ENCODE measurements around the gene EVC2. TPM values are rescaled to one million over a fixed set of nuclear protein-coding genes. Genes with fewer than 3 reads are reported as not detected.

EVC2 gene
- total and polyA plus RNA-seq, 2 of the 13 experiments (the other 11 are each of a cell fraction or from before 2014, with no cell fraction given): not detected

DNA sequence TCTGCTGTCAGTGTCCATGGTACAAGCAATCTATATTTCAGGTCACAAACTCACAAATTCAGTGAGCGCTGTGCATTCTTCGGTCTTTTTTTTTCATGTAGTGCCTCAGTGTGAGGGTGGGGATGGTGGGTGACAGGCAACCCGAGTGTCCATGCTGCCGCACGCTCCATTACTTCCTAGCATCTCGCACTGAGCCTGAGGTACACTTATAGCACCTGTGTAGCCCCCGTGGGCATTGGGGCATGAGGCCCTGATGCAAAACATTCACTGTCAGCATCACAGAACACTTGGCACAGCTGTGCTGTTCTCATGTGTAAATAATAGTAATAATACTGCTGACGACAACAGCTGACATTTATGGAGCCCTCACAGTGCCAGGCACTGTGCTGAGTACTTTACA lies 31.6 kb downstream of the EVC2 start:
- 54% methylated on average over 7 of the region's 8 CpGs for WGBS (ENCODE audit: low lambda C conversion rate)
- BruUV-seq (replicated peaks): no TSS peak
- Histone ChIP-seq H3K79me2 (ENCODE audit: insufficient read depth, low read length) (no peaks in the 10 kb centered on the region), H3K9me3 (ENCODE audit: low read length) (no peaks in the 10 kb centered on the region), H3K27ac (ENCODE audit: extremely low read length, insufficient read depth, low read length) (no peak overlapping the region), H3K36me3 (replicated peaks in 1 of 2; ENCODE audit: control insufficient read depth in 1 of 2, insufficient read depth in 2 of 2, low read length in 2 of 2) (no peaks in the 10 kb centered on the region), H3K4me2 (ENCODE audit: low read depth, low read length) (no peak overlapping the region), H3K4me1 (ENCODE audit: insufficient read depth, low read length) (no peaks in the 10 kb centered on the region), H2AFZ (ENCODE audit: low read length) (no peak overlapping the region), H4K20me1 (ENCODE audit: insufficient read depth, low read length) (no peaks in the 10 kb centered on the region), H3K9ac (ENCODE audit: insufficient read depth, low read depth, low read length) (no peak overlapping the region), H3K27me3 (ENCODE audit: control insufficient read depth in 1 of 2, insufficient read depth in 2 of 2, low read length in 2 of 2) (peaks cover 0 to 6% of the 10 kb centered on the region in 2 experiments; a peak in 2 of 5 replicates), H3K4me3 (replicated peaks in 1 of 3; ENCODE audit: insufficient read depth in 1 of 3, low read depth in 2 of 3, low read length in 3 of 3) (no peak overlapping the region)
- POLR2A ChIA-PET: no interaction called here
- TF ChIP-seq TCF7 (IDR thresholded peaks at IDR 0.05; ENCODE audit: low read depth): no peak
- TF ChIP-seq, protein P1, sequence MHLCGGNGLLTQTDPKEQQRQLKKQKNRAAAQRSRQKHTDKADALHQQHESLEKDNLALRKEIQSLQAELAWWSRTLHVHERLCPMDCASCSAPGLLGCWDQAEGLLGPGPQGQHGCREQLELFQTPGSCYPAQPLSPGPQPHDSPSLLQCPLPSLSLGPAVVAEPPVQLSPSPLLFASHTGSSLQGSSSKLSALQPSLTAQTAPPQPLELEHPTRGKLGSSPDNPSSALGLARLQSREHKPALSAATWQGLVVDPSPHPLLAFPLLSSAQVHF (CRISPR knock-in tag; IDR thresholded peaks at IDR 0.05): no peak
- TF ChIP-seq FOXK1 (CRISPR knock-in tag; IDR thresholded peaks at IDR 0.05; ENCODE audit: borderline replicate concordance, low read depth): no peak
- TF ChIP-seq THAP11 (CRISPR knock-in tag; IDR thresholded peaks at IDR 0.05): no peak
- ATAC-seq (no peak), DNase-seq (ENCODE audit: low spot score) (no peak), FAIRE-seq (no peak)
- in situ Hi-C loops (cut with HindIII; ENCODE audit: extremely low pct_ligation_motif_present, low pct_unique_long_range_greater_than_20kb): no loop called here
- CTCF ChIA-PET (ENCODE audit: low intra/inter-chr PET ratio, low total read pairs): no interaction called here
- intact Hi-C loops (cut with micrococcal nuclease; ENCODE audit: unreplicated experiment): no loop called here

DNA sequence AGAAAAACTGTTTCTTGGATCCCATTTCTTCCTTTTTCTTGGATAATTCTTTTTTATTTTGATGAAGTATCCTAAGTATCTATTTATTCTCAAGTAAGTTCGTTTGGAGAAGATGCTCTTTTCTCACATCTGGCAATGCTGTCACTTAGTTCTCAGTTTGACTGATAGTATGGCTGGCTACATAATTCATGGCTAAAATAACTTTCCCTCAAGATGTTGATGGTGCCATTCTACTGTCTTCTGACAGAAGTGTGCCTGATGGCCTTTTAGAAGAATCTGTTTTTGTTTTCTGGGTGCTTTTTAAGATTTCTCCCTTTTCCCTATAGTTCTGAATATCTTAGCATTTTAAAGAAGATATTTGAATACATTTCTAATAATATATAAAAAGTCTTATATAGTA lies 41.6 kb downstream of the EVC2 start:
- H3K79me2 ChIP-seq (ENCODE audit: insufficient read depth, low read length): no peaks in the 10 kb centered on the region
- no peak overlapping the region for H3K4me3 ChIP-seq (replicated peaks in 1 of 3; ENCODE audit: insufficient read depth in 1 of 3, low read depth in 2 of 3, low read length in 3 of 3)
- FAIRE-seq: no peak
- BruUV-seq (replicated peaks): no TSS peak
- ChIA-PET CTCF (ENCODE audit: low intra/inter-chr PET ratio, low total read pairs) (no interaction called here), POLR2A (no interaction called here)
- H3K4me1 ChIP-seq (ENCODE audit: insufficient read depth, low read length): no peaks in the 10 kb centered on the region
- ATAC-seq: no peak
- H2AFZ ChIP-seq (ENCODE audit: low read length): no peak overlapping the region
- H3K27ac ChIP-seq (ENCODE audit: extremely low read length, insufficient read depth, low read length): no peak overlapping the region
- H4K20me1 ChIP-seq (ENCODE audit: insufficient read depth, low read length): no peaks in the 10 kb centered on the region
- no peak overlapping the region for H3K4me2 ChIP-seq (ENCODE audit: low read depth, low read length)
- no peaks in the 10 kb centered on the region for H3K27me3 ChIP-seq (ENCODE audit: control insufficient read depth in 1 of 2, insufficient read depth in 2 of 2, low read length in 2 of 2)
- in situ Hi-C loops (cut with HindIII; ENCODE audit: extremely low pct_ligation_motif_present, low pct_unique_long_range_greater_than_20kb) (no loop called here), intact Hi-C loops (cut with micrococcal nuclease; ENCODE audit: unreplicated experiment) (no loop called here)
- H3K36me3 ChIP-seq (replicated peaks in 1 of 2; ENCODE audit: control insufficient read depth in 1 of 2, insufficient read depth in 2 of 2, low read length in 2 of 2): no peaks in the 10 kb centered on the region
- peaks cover 7% of the 10 kb centered on the region; the same call in 1 of the 2 replicates for H3K9me3 ChIP-seq (ENCODE audit: low read length)
- 0% methylated on average over 1 of the region's 1 CpG for WGBS (ENCODE audit: low lambda C conversion rate)
- no peak for DNase-seq (ENCODE audit: low spot score)
- H3K9ac ChIP-seq (ENCODE audit: insufficient read depth, low read depth, low read length): no peak overlapping the region
- no peak for TF ChIP-seq ZNF615 (CRISPR knock-in tag; IDR thresholded peaks at IDR 0.05; ENCODE audit: borderline replicate concordance)
- no peak for TF ChIP-seq NR2F1 (CRISPR knock-in tag; IDR thresholded peaks at IDR 0.05)
- no peak for TF ChIP-seq NR3C1 (CRISPR knock-in tag; IDR thresholded peaks at IDR 0.05)
- TF ChIP-seq GTF2F1 (IDR thresholded peaks at IDR 0.05; ENCODE audit: low read length): no peak
- TF ChIP-seq, protein P2, sequence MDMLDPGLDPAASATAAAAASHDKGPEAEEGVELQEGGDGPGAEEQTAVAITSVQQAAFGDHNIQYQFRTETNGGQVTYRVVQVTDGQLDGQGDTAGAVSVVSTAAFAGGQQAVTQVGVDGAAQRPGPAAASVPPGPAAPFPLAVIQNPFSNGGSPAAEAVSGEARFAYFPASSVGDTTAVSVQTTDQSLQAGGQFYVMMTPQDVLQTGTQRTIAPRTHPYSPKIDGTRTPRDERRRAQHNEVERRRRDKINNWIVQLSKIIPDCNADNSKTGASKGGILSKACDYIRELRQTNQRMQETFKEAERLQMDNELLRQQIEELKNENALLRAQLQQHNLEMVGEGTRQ (IDR thresholded peaks at IDR 0.05; ENCODE audit: low read depth, low read length): no peak
- TF ChIP-seq, protein P2 (CRISPR knock-in tag; IDR thresholded peaks at IDR 0.05; ENCODE audit: borderline replicate concordance): no peak
- no peak for TF ChIP-seq MYC (CRISPR knock-in tag; IDR thresholded peaks at IDR 0.05; ENCODE audit: borderline replicate concordance)
- TF ChIP-seq SAFB2 (CRISPR knock-in tag; IDR thresholded peaks at IDR 0.05; ENCODE audit: borderline replicate concordance, low read depth): no peak
- no peak for TF ChIP-seq SRY (CRISPR knock-in tag; IDR thresholded peaks at IDR 0.05)
- no peak for TF ChIP-seq PAWR (CRISPR knock-in tag; IDR thresholded peaks at IDR 0.05; ENCODE audit: borderline replicate concordance)
- TF ChIP-seq ZNF264 (CRISPR knock-in tag; IDR thresholded peaks at IDR 0.05): no peak
- TF ChIP-seq HNRNPK (IDR thresholded peaks at IDR 0.05; ENCODE audit: low read depth, low read length, poor library complexity, severe bottlenecking): no peak
- TF ChIP-seq, protein P3, sequence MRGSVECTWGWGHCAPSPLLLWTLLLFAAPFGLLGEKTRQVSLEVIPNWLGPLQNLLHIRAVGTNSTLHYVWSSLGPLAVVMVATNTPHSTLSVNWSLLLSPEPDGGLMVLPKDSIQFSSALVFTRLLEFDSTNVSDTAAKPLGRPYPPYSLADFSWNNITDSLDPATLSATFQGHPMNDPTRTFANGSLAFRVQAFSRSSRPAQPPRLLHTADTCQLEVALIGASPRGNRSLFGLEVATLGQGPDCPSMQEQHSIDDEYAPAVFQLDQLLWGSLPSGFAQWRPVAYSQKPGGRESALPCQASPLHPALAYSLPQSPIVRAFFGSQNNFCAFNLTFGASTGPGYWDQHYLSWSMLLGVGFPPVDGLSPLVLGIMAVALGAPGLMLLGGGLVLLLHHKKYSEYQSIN (CRISPR knock-in tag; IDR thresholded peaks at IDR 0.05; ENCODE audit: borderline replicate concordance): no peak
